ENCODE data around the gene COP1.
"Not testable (repeated sequence)": the region's sequence is repeated elsewhere in the genome, so short reads cannot be mapped to it uniquely, and the experiment has no call there.

Gene COP1

DNA sequence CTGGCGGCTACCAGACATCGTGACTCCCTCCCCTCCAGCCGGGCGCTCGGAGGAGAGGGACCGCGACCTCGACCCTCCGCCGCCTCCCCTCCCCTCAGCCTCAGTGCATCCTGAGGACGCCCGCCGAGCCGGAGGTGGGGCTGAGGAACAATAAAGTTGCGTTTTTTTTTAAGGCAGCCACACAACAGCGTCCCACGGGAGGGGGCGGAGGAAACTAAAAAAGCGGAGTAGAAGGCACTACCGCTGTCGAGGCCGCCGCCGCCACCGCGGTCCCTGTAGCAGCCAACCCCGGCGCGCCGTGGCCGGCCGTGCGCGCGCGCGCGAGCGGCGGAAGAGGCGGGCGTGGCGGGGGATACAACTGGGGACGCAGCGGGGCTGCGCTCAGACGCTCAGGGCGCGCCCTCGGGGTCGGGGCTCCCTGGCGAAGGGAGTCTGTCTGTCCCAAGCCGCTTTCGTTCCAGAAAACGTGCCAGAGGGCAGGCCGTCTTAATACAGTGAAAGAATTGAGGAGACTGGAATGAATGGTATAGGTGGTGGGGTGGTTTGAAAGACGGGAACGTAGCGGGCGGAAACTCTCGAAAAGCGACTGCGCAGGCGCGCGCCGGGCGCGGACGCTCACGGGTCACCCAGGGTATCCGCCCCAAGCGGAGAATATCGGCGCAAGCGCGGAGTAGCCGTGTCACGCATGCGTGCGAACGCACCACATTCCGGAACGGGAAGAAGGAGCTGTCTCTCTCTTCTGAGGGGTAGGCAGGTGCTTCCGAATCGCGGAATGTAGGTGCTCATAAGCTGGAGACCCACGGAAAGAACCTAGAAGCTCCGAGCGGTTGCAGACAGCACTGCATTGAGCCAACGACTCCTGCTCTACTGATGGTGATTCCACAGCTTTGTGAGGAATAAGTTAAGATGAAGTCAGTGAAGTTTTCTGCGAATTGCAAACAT is at the start of gene COP1:
TSS of gene COP1 (minus strand) at position 326 of the 942 bp plus-strand sequence. CDS start at position 18, 308 bp downstream.
- peak; percentile 92 to 93 for DNase-seq (ENCODE audit: low read depth in 2 of 2)

DNA sequence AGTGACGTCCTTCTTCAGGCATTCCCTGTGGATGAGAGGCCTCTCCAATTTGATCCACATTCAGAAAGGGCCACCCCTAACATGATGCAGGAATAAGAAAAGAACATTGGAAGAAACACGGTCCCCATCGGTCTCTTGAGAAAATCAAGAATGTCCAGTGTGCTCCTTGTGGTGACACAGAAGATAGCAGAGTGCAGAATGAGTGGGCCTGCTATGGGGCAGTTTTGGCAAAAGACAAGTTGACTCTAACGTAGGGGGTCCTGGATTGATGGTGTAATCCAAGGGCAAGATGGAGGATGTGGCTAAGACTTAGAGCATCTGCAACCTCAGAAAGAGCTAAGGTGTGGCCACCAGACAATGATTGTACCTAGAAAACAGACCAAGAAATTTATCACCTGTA is 45.1 kb upstream of the COP1 start:
- no peak for DNase-seq (ENCODE audit: low read depth in 2 of 2)

GRCh38 chr1:176244851-176245250 is 37.8 kb upstream of the COP1 start:
- no peak for DNase-seq (ENCODE audit: low read depth in 2 of 2)

DNA sequence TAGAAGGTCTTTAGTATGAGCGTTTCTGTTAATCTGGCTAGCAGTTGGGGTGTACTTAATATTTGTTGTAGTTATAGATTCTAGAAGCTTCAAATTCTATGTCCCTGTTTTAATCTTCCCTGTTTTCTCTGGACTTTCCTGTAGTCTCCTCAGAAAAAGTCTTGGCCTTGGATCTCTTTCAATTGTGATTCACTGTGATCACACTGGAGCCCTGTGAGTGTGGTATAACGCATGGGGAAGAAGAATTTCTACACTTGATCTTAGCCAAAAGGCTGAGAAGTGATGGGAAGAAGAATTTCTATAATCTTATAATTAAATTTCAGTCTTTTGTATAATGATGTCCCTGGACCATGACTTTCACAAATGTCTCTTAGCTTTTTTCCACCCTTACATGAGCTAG is 36.7 kb upstream of the COP1 start:
- DNase-seq (ENCODE audit: low read depth in 2 of 2), result no peak

GRCh38 chr1:176241385-176242015 is 34.4 kb upstream of the COP1 start:
- DNase-seq (ENCODE audit: low read depth in 2 of 2), result no peak

DNA sequence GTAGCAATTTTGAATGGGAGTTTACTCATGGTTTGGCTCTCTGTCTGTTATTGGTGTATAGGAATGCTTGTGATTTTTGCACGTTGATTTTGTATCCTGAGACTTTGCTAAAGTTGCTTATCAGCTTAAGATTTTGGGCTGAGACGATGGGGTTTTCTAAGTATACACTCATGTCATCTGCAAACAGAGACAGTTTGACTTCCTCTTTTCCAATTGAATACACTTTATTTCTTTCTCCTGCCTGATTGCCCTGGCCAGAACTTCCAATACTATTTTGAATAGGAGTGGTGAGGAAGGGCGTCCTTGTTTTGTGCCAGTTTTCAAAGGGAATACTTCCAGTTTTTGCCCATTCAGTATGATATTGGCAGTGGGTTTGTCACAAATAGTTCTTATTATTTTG is 26.6 kb upstream of the COP1 start:
- not testable (repeated sequence) for DNase-seq (ENCODE audit: low read depth in 2 of 2)

DNA sequence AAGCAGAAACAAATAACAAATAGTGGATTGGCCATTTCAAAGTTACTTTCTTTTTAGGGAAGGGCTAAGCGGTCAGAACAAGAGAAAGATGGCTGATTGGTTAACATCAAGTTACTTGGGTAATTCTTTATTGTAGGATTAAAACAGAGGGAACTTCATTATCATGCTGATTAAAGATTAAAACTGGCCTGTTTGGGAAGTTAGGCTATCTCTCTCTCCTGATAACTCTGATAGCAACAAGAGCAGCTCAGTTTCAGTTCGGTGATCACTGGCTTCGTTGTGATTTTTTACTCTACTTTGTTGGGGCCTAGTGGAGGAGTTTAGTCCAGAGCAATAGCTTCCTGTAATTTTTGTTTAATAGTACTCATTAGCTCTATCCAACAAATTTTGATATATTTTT is 20.5 kb upstream of the COP1 start:
- DNase-seq (ENCODE audit: low read depth in 2 of 2), result no peak

GRCh38 chr1:176225911-176226310 is 18.8 kb upstream of the COP1 start:
- DNase-seq (ENCODE audit: low read depth in 2 of 2), result no peak

- no peak for DNase-seq (ENCODE audit: low read depth in 2 of 2)
These were observed 18.4 kb upstream of the COP1 start for GRCh38 chr1:176225479-176225875.

- DNase-seq (ENCODE audit: low read depth in 2 of 2), result no peak
These were observed 15.1 kb upstream of the COP1 start for GRCh38 chr1:176222196-176222595.

DNA sequence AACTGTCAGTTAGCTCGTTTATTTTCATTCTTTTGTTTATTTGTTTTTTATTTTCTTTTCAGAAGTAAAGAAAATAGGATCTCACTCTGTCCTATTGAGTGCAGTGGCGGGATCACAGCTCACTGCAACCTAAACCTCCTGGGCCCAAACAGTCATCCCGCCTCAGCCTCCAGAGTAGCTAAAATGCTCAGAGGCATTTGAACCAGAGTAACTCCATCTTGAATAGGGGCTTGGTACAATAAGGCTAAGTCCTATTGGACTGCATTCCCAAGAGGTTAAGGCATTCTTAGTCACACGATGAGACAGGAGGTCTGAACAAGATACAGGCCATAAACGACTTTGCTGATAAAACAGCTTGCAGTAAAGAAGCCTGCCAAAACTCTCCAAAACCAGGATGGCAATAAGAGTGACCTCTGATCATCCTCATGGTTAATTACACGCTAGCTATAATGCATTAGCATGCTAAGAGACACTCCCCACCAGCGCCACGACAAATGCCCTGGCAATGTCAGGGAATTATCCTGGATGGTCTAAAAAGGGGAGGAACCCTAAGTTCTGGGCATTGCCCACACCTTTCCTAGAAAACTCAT is 13.1 kb upstream of the COP1 start:
- no peak for DNase-seq (ENCODE audit: low read depth in 2 of 2)

- no peak for DNase-seq (ENCODE audit: low read depth in 2 of 2)
These were observed 10.5 kb upstream of the COP1 start for GRCh38 chr1:176217461-176218099.

GRCh38 chr1:176216031-176216430 is 8.9 kb upstream of the COP1 start:
- no peak for DNase-seq (ENCODE audit: low read depth in 2 of 2)

GRCh38 chr1:176211396-176212165 is 4.5 kb upstream of the COP1 start:
- DNase-seq (ENCODE audit: low read depth in 2 of 2), result no peak

GRCh38 chr1:176208034-176208433 is 948 bp upstream of the COP1 start:
- no peak for DNase-seq (ENCODE audit: low read depth in 2 of 2)

- DNase-seq (ENCODE audit: low read depth in 2 of 2), result peak in 1 of 2 experiments; percentile 15
These were observed 803 bp downstream of the COP1 start for GRCh38 chr1:176206006-176206960.

DNA sequence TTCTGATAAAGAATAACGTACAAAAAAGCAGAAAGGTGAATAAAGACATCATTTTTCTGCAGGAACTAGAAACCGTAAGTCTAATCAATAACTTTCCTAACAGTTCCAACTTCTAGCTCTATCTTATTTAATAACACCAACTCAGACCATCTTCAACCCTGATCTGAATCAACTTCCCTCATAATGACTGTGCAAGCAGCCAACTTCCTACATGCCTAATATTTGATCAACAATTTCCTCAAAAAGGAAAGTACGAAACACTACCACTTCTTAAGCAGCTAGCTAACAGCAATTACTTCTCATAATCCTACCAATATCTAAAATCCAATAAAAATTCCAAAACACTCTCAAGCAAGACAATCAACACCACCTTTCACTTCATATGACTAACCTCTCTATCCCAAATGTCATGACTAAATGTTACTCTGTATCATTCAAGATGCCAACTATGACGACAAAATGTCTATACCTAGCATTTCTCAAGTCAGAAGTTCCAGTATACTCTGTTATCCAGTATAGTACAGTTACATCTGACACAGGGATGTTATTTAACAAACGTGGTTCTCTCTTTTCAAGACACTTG is 1.7 kb downstream of the COP1 start:
- no peak for DNase-seq (ENCODE audit: low read depth in 2 of 2)

DNA sequence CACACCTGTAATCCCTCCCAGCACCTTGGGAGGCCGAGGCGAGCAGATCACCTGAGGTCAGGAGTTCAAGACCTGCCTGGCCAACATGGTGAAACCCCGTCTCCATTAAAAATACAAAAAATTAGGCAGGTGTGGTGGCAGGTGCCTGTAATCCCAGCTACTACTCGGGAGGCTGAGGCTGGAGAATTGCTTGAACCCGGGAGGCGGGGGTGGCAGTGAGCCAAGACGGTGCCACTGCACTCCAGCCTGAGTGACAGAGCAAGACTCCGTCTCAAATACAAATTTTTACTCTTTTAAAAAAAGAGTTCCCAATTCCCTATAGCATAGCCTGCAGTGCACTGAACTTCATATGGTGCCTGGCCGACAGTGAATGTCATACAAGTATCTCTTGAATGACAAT is 2.4 kb downstream of the COP1 start:
- not testable (repeated sequence) for DNase-seq (ENCODE audit: low read depth in 2 of 2)

- DNase-seq (ENCODE audit: low read depth in 2 of 2), result no peak
These were observed 3.4 kb downstream of the COP1 start for GRCh38 chr1:176203735-176204134.

DNA sequence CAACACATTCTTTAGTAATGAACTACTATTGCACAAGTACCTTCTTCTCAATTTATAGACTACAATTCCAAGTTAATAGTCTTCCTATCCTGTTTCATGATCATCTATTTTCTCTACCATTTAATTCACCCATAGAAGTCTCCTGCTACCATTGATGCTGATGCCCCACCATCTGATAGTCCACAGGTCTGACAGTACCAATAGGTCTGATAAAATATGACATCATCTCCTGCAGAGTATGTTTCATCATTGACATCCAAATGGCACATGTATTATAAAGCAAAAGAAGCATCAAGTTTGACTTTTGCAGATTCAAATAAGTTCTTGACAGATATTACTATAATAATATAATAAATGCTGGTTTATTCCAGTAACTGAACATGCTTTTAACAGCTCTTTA is 5.5 kb downstream of the COP1 start:
- DNase-seq (ENCODE audit: low read depth in 2 of 2), result no peak
